SK-N-SH (cell line): ENCODE results near the gene RAPGEF4. TPM values are rescaled to one million over a fixed set of nuclear protein-coding genes. Genes with fewer than 3 reads are reported as not detected.

Source experiments
- CTCF ChIA-PET: fragments of 300-600, 350-600 bp; formaldehyde crosslinking; extraction: SDS; loops from one replicate; lab custom pipeline; 2021; lab: Yijun Ruan, JAX
- POLR2A ChIA-PET: fragments of 350-600 bp; sonication (Branson Sonifier 250); formaldehyde crosslinking; extraction: SDS; loops from one replicate; lab custom pipeline; 2020; ENCODE audit warnings: antibody characterized with exemption, inconsistent platforms; lab: Yijun Ruan, JAX
- DNase-seq: peaks from one replicate; pipeline ENCODE4 v3.0.0; 2012
- H2AFZ ChIP-seq: fragments of 200-600 bp; sonication (generic); 2 replicates; pipeline ENCODE4 v1.8.1; 2016; ENCODE audit warnings: antibody characterized with exemption, mild to moderate bottlenecking, low read depth
- H3F3A ChIP-seq: fragments of 200-600 bp; sonication (generic); replicated peaks from 2 replicates; pipeline ENCODE3; 2016; ENCODE audit warnings: antibody characterized with exemption, mild to moderate bottlenecking; ENCODE audit not compliant: insufficient read depth
- H3K27ac ChIP-seq, 2 experiments: fragments of 200-500 bp in 1 of 2; fragments of 200-600 bp in 1 of 2; sonication (Bioruptor generic) in 1 of 2; sonication (generic), shearing (Covaris generic) in 1 of 2; 2 replicates each; pipeline versions ENCODE4 v1.5.1 to v1.6.1; 2014 to 2016; ENCODE audit warnings: low read depth in 2 of 2, inconsistent platforms in 1 of 2, low read length in 1 of 2, mild to moderate bottlenecking in 1 of 2, mixed read lengths in 1 of 2
- H3K27me3 ChIP-seq: fragments of 200-600 bp; sonication (generic), shearing (Covaris generic); 2 replicates; pipeline ENCODE4 v1.6.1; 2016; ENCODE audit warnings: mixed run types; ENCODE audit not compliant: insufficient read depth
- H3K36me3 ChIP-seq, 2 experiments: fragments of 200-500 bp in 1 of 2; fragments of 200-600 bp in 1 of 2; sonication (Bioruptor generic) in 1 of 2; sonication (generic) in 1 of 2; replicated peaks in 1 of 2; 2 replicates each; pipeline versions ENCODE3 to v1.5.1; 2014 to 2016; ENCODE audit warnings: low read length in 1 of 2, mild to moderate bottlenecking in 1 of 2; ENCODE audit not compliant: insufficient read depth in 2 of 2, control insufficient read depth in 1 of 2
- H3K4me1 ChIP-seq, 2 experiments: fragments of 200-500 bp in 1 of 2; fragments of 200-600 bp in 1 of 2; sonication (Bioruptor generic) in 1 of 2; sonication (generic), shearing (Covaris generic) in 1 of 2; 2 replicates each; pipeline versions ENCODE4 v1.5.1 to v1.6.1; 2014 to 2016; ENCODE audit warnings: low read depth in 1 of 2, low read length in 1 of 2, mixed run types in 1 of 2; ENCODE audit not compliant: insufficient read depth in 2 of 2, control insufficient read depth in 1 of 2
- H3K4me2 ChIP-seq: fragments of 200-600 bp; sonication (generic), shearing (Covaris generic); 2 replicates; pipeline ENCODE4 v1.6.1; 2017; ENCODE audit warnings: mixed run types
- H3K4me3 ChIP-seq, 2 experiments: fragments of 200-500 bp in 1 of 2; fragments of 200-600 bp in 1 of 2; sonication (Bioruptor generic) in 1 of 2; sonication (generic), shearing (Covaris generic) in 1 of 2; 2 replicates each; pipeline versions ENCODE4 v1.5.1 to v1.8.1; 2014 to 2016; ENCODE audit warnings: low read depth in 2 of 2, inconsistent platforms in 1 of 2, low read length in 1 of 2, mild to moderate bottlenecking in 1 of 2, mixed read lengths in 1 of 2, moderate library complexity in 1 of 2
- H3K79me2 ChIP-seq: fragments of 200-600 bp; sonication (generic); 2 replicates; pipeline ENCODE4 v1.8.1; 2017; ENCODE audit warnings: mild to moderate bottlenecking; ENCODE audit not compliant: insufficient read depth
- H3K9ac ChIP-seq: fragments of 200-600 bp; sonication (generic); 2 replicates; pipeline ENCODE4 v1.6.1; 2017; ENCODE audit warnings: mixed run types
- H3K9me2 ChIP-seq: fragments of 200-600 bp; sonication (generic); 2 replicates; pipeline ENCODE4 v1.6.1; 2017; ENCODE audit warnings: mixed run types
- H3K9me3 ChIP-seq: fragments of 200-600 bp; sonication (generic); 2 replicates; pipeline ENCODE4 v1.6.1; 2017; ENCODE audit warnings: mixed run types, mild to moderate bottlenecking, moderate library complexity
- H4K20me1 ChIP-seq: fragments of 200-600 bp; sonication (generic); 2 replicates; pipeline ENCODE4 v1.6.1; 2017; ENCODE audit warnings: mild to moderate bottlenecking, mixed run types; ENCODE audit not compliant: insufficient read depth
- ELF1 ChIP-seq: IDR thresholded peaks from 2 replicates; pipeline ENCODE4 v1.4.0; 2012
- FOXJ3 ChIP-seq: sonication (generic); formaldehyde crosslinking; IDR thresholded peaks from 2 replicates; pipeline ENCODE4 v1.5.1; 2020; ENCODE audit warnings: mild to moderate bottlenecking, missing genetic modification reagents
- JUND ChIP-seq: IDR thresholded peaks from 2 replicates; pipeline ENCODE4 v1.4.0; 2012
- MEF2A ChIP-seq: IDR thresholded peaks from 2 replicates; pipeline ENCODE4 v1.4.0; 2012; ENCODE audit warnings: low read depth, borderline replicate concordance
- NFIC ChIP-seq: IDR thresholded peaks from 2 replicates; pipeline ENCODE4 v1.4.0; 2012; ENCODE audit warnings: borderline replicate concordance
- NRF1 ChIP-seq: IDR thresholded peaks from 2 replicates; pipeline ENCODE4 v1.6.1; 2012; ENCODE audit warnings: low read depth, mild to moderate bottlenecking, low read length
- POLR2AphosphoS5 ChIP-seq: IDR thresholded peaks from 2 replicates; pipeline ENCODE4 v1.6.1; 2012; ENCODE audit warnings: low read depth, low read length
- SMC3 ChIP-seq: IDR thresholded peaks from 2 replicates; pipeline ENCODE4 v1.6.1; 2012; ENCODE audit warnings: low read depth, low read length, improper control_type of control experiment
- TAF1 ChIP-seq: IDR thresholded peaks from 2 replicates; pipeline ENCODE4 v1.6.1; 2012; ENCODE audit warnings: low read depth, mild to moderate bottlenecking, low read length, moderate library complexity, borderline replicate concordance
- TCF12 ChIP-seq: IDR thresholded peaks from 2 replicates; pipeline ENCODE4 v1.4.0; 2012
- WGBS: methylation state at CpG from one replicate; pipeline ENCODE4 v1.1.6; 2017; ENCODE audit warnings: low lambda C conversion rate; 5-methylcytosine and 5-hydroxymethylcytosine counted together
- polyA plus RNA-seq, 3 experiments: library from polyadenylated mRNA; depleted of rRNA; stranded (reverse); fragments of >200 nt; gene quantifications; 2 replicates each; pipeline ENCODE4 v1.2.3, GENCODE V29; 2012
- TF ChIP-seq, protein P1 (sequence below): IDR thresholded peaks from 2 replicates; pipeline ENCODE4 v1.6.1; 2012; ENCODE audit warnings: mild to moderate bottlenecking, low read depth, low read length, moderate library complexity
- TF ChIP-seq, protein P2 (sequence below): IDR thresholded peaks from 2 replicates; pipeline ENCODE4; 2012
- TF ChIP-seq, protein P3 (sequence below): fragments of 200-600 bp; sonication (generic); IDR thresholded peaks from 2 replicates; pipeline ENCODE4 v1.6.1; 2017; ENCODE audit warnings: antibody characterized with exemption, mild to moderate bottlenecking, moderate library complexity

The RAPGEF4 gene
- polyA plus RNA-seq, 1 of the 3 experiments (the other 2 are of a cell fraction) = 0.30 TPM

GRCh38 chr2:172742931-172743540, 7.4 kb downstream of the RAPGEF4 start:
- no peak overlapping the region for H3K27ac ChIP-seq
- no peak overlapping the region for H3K9ac ChIP-seq
- H3K9me2 ChIP-seq = no peaks in the 10 kb centered on the region
- H3K79me2 ChIP-seq = no peaks in the 10 kb centered on the region
- H3K9me3 ChIP-seq = no peaks in the 10 kb centered on the region
- CTCF ChIA-PET = no interaction called here
- H4K20me1 ChIP-seq = no peaks in the 10 kb centered on the region
- DNase-seq = no peak
- no peaks in the 10 kb centered on the region for H3K36me3 ChIP-seq
- TF ChIP-seq, protein P1, sequence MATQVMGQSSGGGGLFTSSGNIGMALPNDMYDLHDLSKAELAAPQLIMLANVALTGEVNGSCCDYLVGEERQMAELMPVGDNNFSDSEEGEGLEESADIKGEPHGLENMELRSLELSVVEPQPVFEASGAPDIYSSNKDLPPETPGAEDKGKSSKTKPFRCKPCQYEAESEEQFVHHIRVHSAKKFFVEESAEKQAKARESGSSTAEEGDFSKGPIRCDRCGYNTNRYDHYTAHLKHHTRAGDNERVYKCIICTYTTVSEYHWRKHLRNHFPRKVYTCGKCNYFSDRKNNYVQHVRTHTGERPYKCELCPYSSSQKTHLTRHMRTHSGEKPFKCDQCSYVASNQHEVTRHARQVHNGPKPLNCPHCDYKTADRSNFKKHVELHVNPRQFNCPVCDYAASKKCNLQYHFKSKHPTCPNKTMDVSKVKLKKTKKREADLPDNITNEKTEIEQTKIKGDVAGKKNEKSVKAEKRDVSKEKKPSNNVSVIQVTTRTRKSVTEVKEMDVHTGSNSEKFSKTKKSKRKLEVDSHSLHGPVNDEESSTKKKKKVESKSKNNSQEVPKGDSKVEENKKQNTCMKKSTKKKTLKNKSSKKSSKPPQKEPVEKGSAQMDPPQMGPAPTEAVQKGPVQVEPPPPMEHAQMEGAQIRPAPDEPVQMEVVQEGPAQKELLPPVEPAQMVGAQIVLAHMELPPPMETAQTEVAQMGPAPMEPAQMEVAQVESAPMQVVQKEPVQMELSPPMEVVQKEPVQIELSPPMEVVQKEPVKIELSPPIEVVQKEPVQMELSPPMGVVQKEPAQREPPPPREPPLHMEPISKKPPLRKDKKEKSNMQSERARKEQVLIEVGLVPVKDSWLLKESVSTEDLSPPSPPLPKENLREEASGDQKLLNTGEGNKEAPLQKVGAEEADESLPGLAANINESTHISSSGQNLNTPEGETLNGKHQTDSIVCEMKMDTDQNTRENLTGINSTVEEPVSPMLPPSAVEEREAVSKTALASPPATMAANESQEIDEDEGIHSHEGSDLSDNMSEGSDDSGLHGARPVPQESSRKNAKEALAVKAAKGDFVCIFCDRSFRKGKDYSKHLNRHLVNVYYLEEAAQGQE = no peak
- TF ChIP-seq SMC3 (no peak), ELF1 (no peak), POLR2AphosphoS5 (no peak), JUND (no peak), TAF1 (no peak), FOXJ3 (no peak), TCF12 (no peak), MEF2A (no peak), NRF1 (no peak), NFIC (no peak)
- TF ChIP-seq, protein P2, sequence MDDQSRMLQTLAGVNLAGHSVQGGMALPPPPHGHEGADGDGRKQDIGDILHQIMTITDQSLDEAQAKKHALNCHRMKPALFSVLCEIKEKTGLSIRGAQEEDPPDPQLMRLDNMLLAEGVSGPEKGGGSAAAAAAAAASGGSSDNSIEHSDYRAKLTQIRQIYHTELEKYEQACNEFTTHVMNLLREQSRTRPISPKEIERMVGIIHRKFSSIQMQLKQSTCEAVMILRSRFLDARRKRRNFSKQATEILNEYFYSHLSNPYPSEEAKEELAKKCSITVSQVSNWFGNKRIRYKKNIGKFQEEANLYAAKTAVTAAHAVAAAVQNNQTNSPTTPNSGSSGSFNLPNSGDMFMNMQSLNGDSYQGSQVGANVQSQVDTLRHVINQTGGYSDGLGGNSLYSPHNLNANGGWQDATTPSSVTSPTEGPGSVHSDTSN = no peak
- TF ChIP-seq, protein P3, sequence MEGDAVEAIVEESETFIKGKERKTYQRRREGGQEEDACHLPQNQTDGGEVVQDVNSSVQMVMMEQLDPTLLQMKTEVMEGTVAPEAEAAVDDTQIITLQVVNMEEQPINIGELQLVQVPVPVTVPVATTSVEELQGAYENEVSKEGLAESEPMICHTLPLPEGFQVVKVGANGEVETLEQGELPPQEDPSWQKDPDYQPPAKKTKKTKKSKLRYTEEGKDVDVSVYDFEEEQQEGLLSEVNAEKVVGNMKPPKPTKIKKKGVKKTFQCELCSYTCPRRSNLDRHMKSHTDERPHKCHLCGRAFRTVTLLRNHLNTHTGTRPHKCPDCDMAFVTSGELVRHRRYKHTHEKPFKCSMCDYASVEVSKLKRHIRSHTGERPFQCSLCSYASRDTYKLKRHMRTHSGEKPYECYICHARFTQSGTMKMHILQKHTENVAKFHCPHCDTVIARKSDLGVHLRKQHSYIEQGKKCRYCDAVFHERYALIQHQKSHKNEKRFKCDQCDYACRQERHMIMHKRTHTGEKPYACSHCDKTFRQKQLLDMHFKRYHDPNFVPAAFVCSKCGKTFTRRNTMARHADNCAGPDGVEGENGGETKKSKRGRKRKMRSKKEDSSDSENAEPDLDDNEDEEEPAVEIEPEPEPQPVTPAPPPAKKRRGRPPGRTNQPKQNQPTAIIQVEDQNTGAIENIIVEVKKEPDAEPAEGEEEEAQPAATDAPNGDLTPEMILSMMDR = no peak
- no peak overlapping the region for H2AFZ ChIP-seq
- peaks cover 0 to 4% of the 10 kb centered on the region in 2 experiments; a peak in 1 of 4 replicates for H3K4me1 ChIP-seq
- 56% methylated on average over 9 of the region's 9 CpGs for WGBS
- H3K27me3 ChIP-seq = no peaks in the 10 kb centered on the region
- POLR2A ChIA-PET = no interaction called here
- no peak overlapping the region for H3K4me3 ChIP-seq
- no peak overlapping the region for H3K4me2 ChIP-seq
- H3F3A ChIP-seq = no peaks in the 10 kb centered on the region
